GM21717 (cell line): ENCODE measurements around the gene OR4D10.
"Not testable (repeated sequence)": the region's sequence is repeated elsewhere in the genome, so short reads cannot be mapped to it uniquely, and the experiment has no call there.

Experiments used
- ATAC-seq: cut with Tn5 transposase; IDR thresholded peaks from one replicate; pipeline ENCODE4 v1.9.1; 2021; ENCODE audit warnings: mild to moderate bottlenecking, moderate library complexity; ENCODE audit not compliant: unreplicated experiment

The OR4D10 gene

DNA sequence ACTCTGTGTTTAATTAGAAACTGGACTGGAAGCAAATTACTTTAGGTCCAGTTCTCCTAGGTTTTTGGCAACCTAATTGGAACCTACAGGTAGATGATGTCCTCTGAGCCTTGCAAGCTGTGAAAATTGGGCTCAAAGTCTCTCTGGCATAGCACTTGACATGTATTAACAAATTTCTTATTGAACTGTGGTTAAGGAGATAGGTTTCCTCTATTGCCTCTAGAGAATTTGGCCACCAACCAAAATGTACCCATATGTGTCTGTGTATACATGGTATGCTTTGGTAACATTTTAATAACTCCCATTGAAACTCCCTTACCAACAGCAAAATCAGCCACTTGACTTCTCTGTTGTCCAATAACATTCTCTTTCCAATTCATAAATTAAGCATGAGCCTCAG, at the start of gene OR4D10:
Gene OR4D10, plus strand, starts transcription at position 301 of the 400 bp plus-strand sequence. CDS start 4,115 bp downstream, outside the sequence.
- no peak for ATAC-seq

DNA sequence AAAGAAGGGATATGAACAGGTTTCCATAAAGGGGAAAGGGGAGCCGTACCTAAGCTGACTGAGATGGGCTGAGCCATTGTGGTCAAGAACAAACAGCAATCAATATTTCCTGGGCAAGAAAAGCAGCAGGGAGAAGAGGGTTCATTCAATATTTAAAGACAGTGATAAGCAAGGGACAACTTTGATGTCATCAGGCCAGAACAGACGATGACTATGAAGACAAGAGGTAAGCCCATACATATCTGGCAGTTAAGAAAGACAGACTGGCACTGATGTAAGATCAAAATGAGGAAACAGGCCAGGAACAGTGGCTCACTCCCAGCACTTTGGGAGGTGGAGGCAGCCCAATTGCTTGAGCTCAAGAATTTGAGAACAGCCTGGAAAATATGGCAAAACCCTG, 49.3 kb upstream of the OR4D10 start:
- no peak for ATAC-seq

DNA sequence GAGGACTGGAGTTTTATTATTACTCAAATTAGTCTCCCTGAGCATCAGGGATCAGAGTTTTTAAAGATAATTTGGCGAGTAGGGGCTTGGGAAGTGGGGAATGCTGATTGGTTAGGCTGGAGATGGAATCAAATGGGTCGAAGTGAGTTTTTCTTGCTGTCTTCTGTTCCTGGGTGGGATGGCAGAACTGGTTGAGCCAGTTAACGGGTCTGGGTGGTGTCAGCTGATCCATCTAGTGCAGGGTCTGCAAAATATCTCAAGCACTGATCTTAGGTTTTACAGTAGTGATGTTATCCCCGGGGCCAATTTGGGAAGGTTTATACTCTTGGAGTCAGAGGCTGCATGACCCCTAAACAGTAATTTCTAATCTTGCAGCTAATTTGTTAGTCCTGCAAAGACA, 48.0 kb upstream of the OR4D10 start:
- no peak for ATAC-seq

- no peak for ATAC-seq
Measured at GRCh38 chr11:59426361-59427067, 46.6 kb upstream of the OR4D10 start, which contains the start of gene OR5A2. OR5A2 (minus strand) TSS chr11:59426413; CDS start chr11:59422953, 3,460 bp downstream.

DNA sequence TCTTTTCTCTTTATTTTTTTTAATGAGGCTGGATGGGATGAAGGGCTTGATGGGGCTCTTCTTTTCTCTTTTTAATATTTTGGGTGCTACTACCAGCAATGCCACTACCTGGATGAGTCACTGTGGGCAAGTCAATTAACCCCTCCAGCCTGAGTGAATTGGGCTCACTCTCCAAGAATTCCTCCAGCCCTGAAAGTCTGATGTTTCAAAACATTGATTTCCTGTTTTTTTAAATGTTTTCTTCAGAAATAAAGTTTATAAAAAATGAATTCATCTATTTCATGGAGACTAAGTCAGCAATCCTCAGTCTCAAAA, 46.1 kb upstream of the OR4D10 start:
- ATAC-seq = no peak

DNA sequence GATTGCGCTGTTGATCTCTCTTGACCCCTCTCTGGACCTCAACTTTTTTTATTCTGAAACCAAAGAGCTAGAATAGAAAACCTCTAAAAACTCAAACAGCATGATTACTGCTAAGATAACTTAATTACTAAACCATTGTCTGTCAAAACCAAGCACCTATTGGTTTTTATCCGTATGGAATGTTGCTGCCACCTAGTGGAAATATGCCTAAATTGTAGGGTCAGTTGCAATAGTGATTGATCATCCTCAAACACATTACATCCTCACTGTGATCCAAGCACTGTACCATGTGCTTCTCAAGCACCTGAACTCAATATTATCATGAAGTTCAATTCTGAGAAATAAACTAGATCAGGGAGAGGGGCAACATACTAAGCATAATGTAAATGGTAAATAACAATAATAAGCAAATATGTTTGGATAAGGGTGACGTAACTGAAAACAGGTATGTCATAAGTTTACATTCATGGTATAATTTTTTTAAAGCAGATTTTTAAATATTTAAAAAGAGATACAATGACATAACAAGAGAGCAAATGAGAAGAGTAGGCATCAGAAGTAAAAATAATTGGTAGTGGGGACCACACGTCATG, 43.1 kb upstream of the OR4D10 start:
- ATAC-seq = no peak

- ATAC-seq = no peak
Measured at GRCh38 chr11:59436169-59436568, 36.9 kb upstream of the OR4D10 start, which contains the start of gene OR5A1. OR5A1 (plus strand) TSS chr11:59436469; CDS start chr11:59443169, 6,700 bp downstream.

GRCh38 chr11:59437770-59438169, 35.3 kb upstream of the OR4D10 start:
- ATAC-seq = no peak

- not testable (repeated sequence) for ATAC-seq
Measured at GRCh38 chr11:59445624-59446023, 27.5 kb upstream of the OR4D10 start.

- ATAC-seq = no peak
Measured at GRCh38 chr11:59448484-59448883, 24.6 kb upstream of the OR4D10 start.

- ATAC-seq = no peak
Measured at GRCh38 chr11:59456661-59457060, 16.5 kb upstream of the OR4D10 start, which contains the start of gene OR4D6. OR4D6 (plus strand) TSS chr11:59456961; CDS start chr11:59456961, 0 bp downstream.

DNA sequence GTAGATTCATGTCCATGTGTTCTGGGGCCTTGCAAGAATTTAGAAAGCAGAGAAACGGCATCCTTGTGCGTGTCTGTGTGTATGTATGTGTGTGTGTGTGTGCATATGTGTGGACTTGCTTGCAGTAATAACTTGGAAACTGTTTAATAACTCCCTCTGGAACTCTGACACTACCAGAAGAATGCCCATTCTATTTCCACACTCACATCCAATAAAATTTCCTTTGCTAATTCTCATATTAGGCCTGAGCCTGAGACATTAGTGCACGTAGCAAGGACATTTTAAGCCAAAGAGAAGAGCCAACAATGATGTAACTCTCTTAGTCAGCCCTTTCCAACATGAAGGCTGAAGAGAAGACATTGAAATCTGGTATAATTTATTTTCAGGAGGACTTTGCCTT, 13.2 kb upstream of the OR4D10 start:
- ATAC-seq = no peak

DNA sequence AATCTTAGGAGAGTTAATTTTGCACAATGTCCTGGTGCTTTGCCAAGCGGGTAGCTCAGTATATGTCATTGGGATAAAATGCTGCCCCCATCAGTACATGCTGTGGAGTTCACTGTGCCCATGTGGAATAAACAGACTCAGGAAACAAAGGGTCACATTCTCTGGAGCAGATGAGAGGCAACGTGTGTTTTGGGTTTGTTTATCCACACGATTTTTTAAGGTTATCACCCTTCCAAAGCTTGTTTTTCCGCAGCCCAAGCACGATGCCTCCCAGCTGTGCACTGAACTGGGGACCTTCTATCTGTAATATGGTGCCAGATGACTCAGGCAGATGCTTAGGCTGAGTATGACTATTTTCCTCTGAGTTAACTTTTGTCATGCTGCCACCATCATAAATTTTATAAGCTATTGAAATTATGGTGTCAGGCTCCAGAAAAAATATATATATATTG, 9.9 kb upstream of the OR4D10 start:
- no peak for ATAC-seq

GRCh38 chr11:59475176-59475575, 2.1 kb downstream of the OR4D10 start:
- ATAC-seq = no peak

DNA sequence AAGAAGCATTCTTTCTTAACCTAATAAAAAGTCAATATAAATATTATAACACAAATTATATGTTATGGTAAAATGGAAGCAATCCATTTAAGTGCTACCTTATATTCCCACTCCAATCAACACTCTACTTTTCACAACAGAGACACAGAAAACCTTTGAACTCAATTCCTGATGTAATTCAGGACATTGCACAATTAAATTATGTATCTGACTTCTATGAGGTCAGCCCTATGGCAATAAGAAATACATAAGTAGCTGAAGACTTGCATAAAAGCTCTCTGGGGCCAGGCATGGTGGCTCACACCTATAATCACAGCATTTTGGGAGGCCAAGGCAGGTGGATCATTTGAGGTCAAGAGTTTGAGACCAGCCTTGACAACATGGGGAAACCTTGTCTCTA, 6.8 kb downstream of the OR4D10 start:
- no peak for ATAC-seq

DNA sequence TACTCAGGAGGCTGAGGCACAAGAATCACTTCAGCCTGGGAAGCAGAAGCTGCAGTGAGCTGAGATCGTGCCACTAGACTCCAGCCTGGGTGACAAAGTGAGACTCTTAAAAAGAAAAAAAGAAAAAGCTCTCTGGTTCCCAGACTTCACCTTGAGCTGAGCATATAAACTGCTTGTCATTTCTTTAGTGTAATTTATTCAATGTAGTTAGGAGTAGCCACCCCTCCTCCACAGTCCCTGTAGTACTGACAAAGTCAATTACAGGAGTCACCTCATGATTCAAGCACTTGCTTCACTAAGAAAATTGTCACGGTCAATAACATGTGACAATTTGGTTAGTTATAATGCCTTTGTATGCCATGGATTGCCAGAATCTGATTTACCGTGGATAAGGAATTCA, 7.2 kb downstream of the OR4D10 start:
- ATAC-seq = no peak

- ATAC-seq = no peak
Measured at GRCh38 chr11:59501931-59502330, 28.8 kb downstream of the OR4D10 start.

- no peak for ATAC-seq
Measured at GRCh38 chr11:59503276-59503675, 30.2 kb downstream of the OR4D10 start, which contains the start of gene OR4D11. OR4D11 (plus strand) TSS chr11:59503576; CDS start chr11:59503576, 0 bp downstream.

DNA sequence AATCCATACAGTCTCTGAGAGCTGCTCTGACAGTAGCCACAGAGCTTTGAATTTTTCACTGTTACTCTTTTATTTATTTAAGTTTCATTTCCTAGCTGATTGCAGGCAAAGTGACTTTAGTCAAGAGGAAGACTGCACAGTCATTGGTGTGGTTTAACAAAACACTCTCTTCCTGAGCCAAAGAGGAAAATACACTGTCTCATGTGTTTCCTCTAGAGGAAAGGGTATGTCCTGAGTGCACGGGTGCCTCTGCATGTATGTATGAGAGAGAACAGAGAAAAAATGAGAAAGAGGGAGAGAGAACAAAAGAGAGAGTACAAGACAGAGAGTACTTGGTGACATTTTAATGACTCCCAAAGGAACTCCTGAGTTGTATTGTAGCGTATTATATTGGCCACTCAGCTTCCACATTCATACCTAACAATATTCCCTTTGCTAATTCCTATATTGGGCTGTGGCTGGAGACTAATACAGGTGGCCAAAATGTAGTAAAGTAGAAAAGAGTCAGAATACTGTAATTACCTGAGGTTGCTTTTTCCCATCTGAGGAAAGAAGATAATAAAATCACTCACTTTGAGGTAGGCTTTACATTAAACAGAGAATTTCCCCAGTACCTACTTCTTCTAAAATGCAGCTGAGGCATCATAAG, 38.0 kb downstream of the OR4D10 start, which contains the start of gene OR4D9:
Gene OR4D9, plus strand, starts transcription at position 599 of the 649 bp plus-strand sequence. CDS start 3,374 bp downstream, outside the sequence.
- no peak for ATAC-seq

DNA sequence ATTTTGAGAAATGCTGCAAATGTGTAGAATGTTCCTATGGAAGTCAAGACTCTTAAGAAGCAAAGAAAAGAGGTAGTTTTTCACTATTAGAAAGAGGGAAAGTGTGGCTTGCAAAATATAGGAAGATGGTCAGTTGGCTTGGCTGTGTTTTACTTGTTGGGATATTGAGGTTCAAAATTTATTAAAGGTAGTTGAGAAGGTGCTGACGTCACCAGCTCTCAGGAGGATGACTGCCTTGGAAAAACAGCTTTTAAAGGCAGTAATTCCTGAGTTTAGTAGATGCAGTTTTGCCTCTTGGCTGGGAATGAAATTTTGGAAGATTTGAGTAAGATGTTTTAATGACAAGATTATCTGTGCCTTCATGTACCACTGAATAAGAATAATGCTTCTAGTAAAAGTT, 38.6 kb downstream of the OR4D10 start:
- ATAC-seq = no peak

DNA sequence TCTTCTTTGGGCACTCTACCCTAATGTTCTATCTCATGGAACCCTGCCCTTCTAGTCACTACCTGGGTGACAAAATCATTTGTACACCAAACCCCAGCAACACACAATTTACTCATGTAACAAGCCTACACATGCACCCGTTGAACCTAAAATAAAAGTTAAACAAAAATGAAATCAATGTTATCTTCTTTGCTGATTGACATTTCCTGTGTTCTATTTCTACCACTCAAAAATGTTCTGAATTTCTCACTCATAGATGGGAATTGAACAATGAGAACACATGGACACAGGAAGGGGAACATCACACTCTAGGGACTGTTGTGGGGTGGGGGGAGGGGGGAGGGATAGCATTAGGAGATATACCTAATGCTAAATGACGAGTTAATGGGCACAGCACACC, 47.0 kb downstream of the OR4D10 start:
- ATAC-seq = not testable (repeated sequence)

DNA sequence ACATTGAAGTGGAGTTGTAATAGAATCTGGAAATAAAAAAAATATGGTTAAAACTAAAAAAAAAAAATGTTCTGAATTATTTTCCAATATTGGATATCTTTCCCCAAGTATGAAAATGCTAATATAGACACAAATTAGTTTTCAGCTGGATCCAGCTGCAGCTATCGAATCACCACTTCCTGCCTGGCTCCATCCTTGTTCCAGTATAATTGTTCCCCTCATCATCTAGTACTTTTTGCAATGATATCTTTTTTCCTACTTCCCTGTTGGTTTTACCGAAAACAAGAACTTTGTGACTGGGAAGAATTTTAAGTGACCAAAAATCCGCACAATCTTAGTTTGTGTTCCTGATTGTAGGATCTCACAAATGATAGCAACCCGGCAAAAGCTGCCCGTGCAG, 47.6 kb downstream of the OR4D10 start:
- ATAC-seq = no peak
